ENCODE data around the gene CLSTN3.

DNA sequence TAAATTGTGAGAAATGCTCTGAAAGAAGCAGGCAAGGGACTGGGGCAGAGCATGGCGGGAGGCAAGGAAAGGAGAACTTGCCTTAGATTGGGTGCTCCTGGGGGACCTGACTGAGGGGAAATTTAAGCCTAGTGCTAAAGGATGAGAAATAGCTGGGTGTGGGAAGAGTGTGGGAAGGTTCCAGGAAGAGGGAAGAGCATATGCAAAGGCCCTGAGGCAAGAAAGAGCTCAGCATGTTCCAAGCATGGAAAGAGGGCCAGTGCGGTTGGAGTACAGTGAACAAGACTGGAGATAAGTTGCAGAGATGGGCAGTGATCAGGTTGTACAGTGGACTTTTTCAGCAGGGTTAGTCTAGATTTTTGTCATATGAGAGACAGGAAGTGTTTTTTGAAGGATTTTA is 9.0 kb downstream of the CLSTN3 start:
- TF ChIP-seq POLR2AphosphoS5 (IDR thresholded peaks at IDR 0.05; ENCODE audit: insufficient read depth in 1 of 2, low read depth in 1 of 2): no peak
- TF ChIP-seq POLR2A (IDR thresholded peaks at IDR 0.05): no peak
